RWPE1 (cell line): Measurements from ENCODE around the gene MTNR1A.

ENCODE experiments used
- CTCF ChIA-PET: fragments of 350-600 bp; sonication (Branson Sonifier 250); formaldehyde crosslinking; extraction: SDS; loops from one replicate; lab custom pipeline; 2021; lab: Yijun Ruan, JAX
- POLR2A ChIA-PET: fragments of 400-600 bp; formaldehyde crosslinking; extraction: SDS; loops from one replicate; lab custom pipeline; 2020; ENCODE audit warnings: antibody characterized with exemption; ENCODE audit not compliant: low non-redundant PET; lab: Yijun Ruan, JAX
- DNase-seq: peaks from one replicate; pipeline ENCODE4 v3.0.0; 2012; ENCODE audit warnings: low spot score
- H3K27ac ChIP-seq: fragments of 450-650 bp; 2 replicates; pipeline ENCODE4 v1.5.1; 2017
- CTCF ChIP-seq: fragments of 450-650 bp; conservative IDR thresholded peaks from 2 replicates; pipeline ENCODE4 v1.5.1; 2017; ENCODE audit warnings: low read depth, mild to moderate bottlenecking

MTNR1A gene

GRCh38 chr4:186487726-186488125, 67.6 kb downstream of the MTNR1A start:
- CTCF ChIA-PET: no interaction called here

GRCh38 chr4:186486172-186486571, 69.2 kb downstream of the MTNR1A start:
- no peak for DNase-seq
- no peak for TF ChIP-seq CTCF
- POLR2A ChIA-PET: no interaction called here
- H3K27ac ChIP-seq: no peak overlapping the region
- CTCF ChIA-PET: no interaction called here

More at GRCh38 chr4:186487726-186488125, 67.6 kb downstream of the MTNR1A start:
- H3K27ac ChIP-seq: no peak overlapping the region
- no peak for DNase-seq
- POLR2A ChIA-PET: no interaction called here
- no peak for TF ChIP-seq CTCF

GRCh38 chr4:186485561-186486062, 69.8 kb downstream of the MTNR1A start:
- TF ChIP-seq CTCF: no peak
- ChIA-PET POLR2A (no interaction called here), CTCF (no interaction called here)
- H3K27ac ChIP-seq: no peak overlapping the region
- DNase-seq: no peak

GRCh38 chr4:186485150-186485549, 70.2 kb downstream of the MTNR1A start:
- POLR2A ChIA-PET: no interaction called here
- no peak overlapping the region for H3K27ac ChIP-seq
- no peak for DNase-seq
- CTCF ChIA-PET: no interaction called here
- TF ChIP-seq CTCF: no peak

- CTCF ChIA-PET: no interaction called here
- no peak overlapping the region for H3K27ac ChIP-seq
- no peak for TF ChIP-seq CTCF
- POLR2A ChIA-PET: no interaction called here
- no peak for DNase-seq
These were observed 71.7 kb downstream of the MTNR1A start for GRCh38 chr4:186483656-186484055.
